Esophagus muscularis mucosa (tissue), 4 donors: Measurements from ENCODE around the gene CERKL. TPM values are rescaled to one million over a fixed set of nuclear protein-coding genes. Genes with fewer than 3 reads are reported as not detected.

Experiments
- DNase-seq: peaks from one replicate; pipeline ENCODE4 v3.0.0-alpha.2; 2017; ENCODE audit errors: extremely low spot score
- H3K27ac ChIP-seq, 4 donors: fragments of 200-600 bp; sonication (generic); replicated peaks in 1 of 4; 1 replicate in 3 of 4; 2 replicates in 1 of 4; pipeline ENCODE4 v1.5.1; 2016 to 2019; ENCODE audit warnings: mild to moderate bottlenecking in 1 of 4
- H3K27me3 ChIP-seq, 4 donors: fragments of 200-600 bp; sonication (generic); one replicate each; pipeline versions ENCODE4 v1.5.1 to v1.6.0; 2016 to 2019
- H3K36me3 ChIP-seq, 4 donors: fragments of 200-600 bp; sonication (generic); one replicate each; pipeline ENCODE4 v1.5.1; 2016 to 2019
- H3K4me1 ChIP-seq, 4 donors: fragments of 200-600 bp; sonication (generic); one replicate each; pipeline ENCODE4 v1.5.1; 2016 to 2019
- H3K4me3 ChIP-seq, 4 donors: fragments of 200-600 bp; sonication (generic); 1 replicate in 2 of 4; 2 replicates in 2 of 4; pipeline ENCODE4 v1.5.1; 2016 to 2019; ENCODE audit warnings: mild to moderate bottlenecking in 4 of 4, moderate library complexity in 1 of 4
- H3K9me3 ChIP-seq, 4 donors: fragments of 200-600 bp; sonication (generic); 1 replicate in 3 of 4; 2 replicates in 1 of 4; pipeline ENCODE4 v1.5.1; 2016 to 2019
- CTCF ChIP-seq, 3 experiments: fragments of 200-600 bp in 2 of 3; fragments of 450-650 bp in 1 of 3; sonication (generic) in 2 of 3; IDR thresholded peaks; one replicate each; pipeline ENCODE4 v1.5.1; 2017 to 2019; ENCODE audit warnings: antibody characterized with exemption in 3 of 3, mild to moderate bottlenecking in 2 of 3, moderate library complexity in 1 of 3
- EP300 ChIP-seq: sonication (generic); formaldehyde crosslinking; IDR thresholded peaks from one replicate; pipeline ENCODE4 v1.6.1; 2017; ENCODE audit warnings: antibody characterized with exemption
- POLR2A ChIP-seq: fragments of 450-650 bp; IDR thresholded peaks from one replicate; pipeline ENCODE4 v1.6.1; 2017; ENCODE audit warnings: antibody characterized with exemption, moderate library complexity, mild to moderate bottlenecking, low read depth
- POLR2AphosphoS5 ChIP-seq, 2 donors: sonication (generic); formaldehyde crosslinking; IDR thresholded peaks; one replicate each; pipeline ENCODE4 v1.6.1; 2017; ENCODE audit warnings: antibody characterized with exemption in 2 of 2
- WGBS: methylation state at CpG from one replicate; pipeline ENCODE4 v1.1.5; 2018; 5-methylcytosine and 5-hydroxymethylcytosine counted together
- intact Hi-C: fragments of 100-400 bp; cut with DNase I; formaldehyde crosslinking; loops from one replicate; pipeline ENCODE4 v1.15.1; 2023
- total RNA-seq, 4 donors: library from RNA; depleted of rRNA; stranded (reverse); fragments of >200 nt; gene quantifications; one replicate each; pipeline versions ENCODE4 v1.1.0 to v1.2.1, GENCODE V29; 2016

The CERKL gene
- total RNA-seq, 4 donors from 2014 or later: 0.17 to 0.19 TPM; not detected in 2

- WGBS: 94% methylated on average over 2 of the region's 2 CpGs
- Histone ChIP-seq H3K27ac (no peak overlapping the region), H3K9me3 (no peaks in the 10 kb centered on the region), H3K27me3 (no peaks in the 10 kb centered on the region), H3K4me1 (no peaks in the 10 kb centered on the region), H3K4me3 (no peak overlapping the region), H3K36me3 (no peaks in the 10 kb centered on the region)
- no peak for DNase-seq
- TF ChIP-seq POLR2A (no peak), POLR2AphosphoS5 (IDR thresholded peaks at IDR 0.05) (no peak), CTCF (IDR thresholded peaks at IDR 0.05) (no peak), EP300 (no peak)
- intact Hi-C loops: no loop called here
These were observed 114.7 kb downstream of the CERKL start for GRCh38 chr2:181542170-181542569.

GRCh38 chr2:181540421-181540820, 116.5 kb downstream of the CERKL start:
- H3K4me3 ChIP-seq: no peak overlapping the region
- WGBS: 90% methylated on average over 4 of the region's 4 CpGs
- intact Hi-C loops: no loop called here
- H3K27me3 ChIP-seq: no peaks in the 10 kb centered on the region
- no peak for DNase-seq
- no peaks in the 10 kb centered on the region for H3K9me3 ChIP-seq
- no peak overlapping the region for H3K27ac ChIP-seq
- H3K4me1 ChIP-seq: no peaks in the 10 kb centered on the region
- TF ChIP-seq POLR2AphosphoS5 (IDR thresholded peaks at IDR 0.05) (no peak), CTCF (IDR thresholded peaks at IDR 0.05) (no peak), POLR2A (no peak), EP300 (no peak)
- H3K36me3 ChIP-seq: no peaks in the 10 kb centered on the region

GRCh38 chr2:181536730-181537129, 120.2 kb downstream of the CERKL start:
- intact Hi-C loops: no loop called here
- no peaks in the 10 kb centered on the region for H3K9me3 ChIP-seq
- TF ChIP-seq POLR2AphosphoS5 (IDR thresholded peaks at IDR 0.05): no peak
- TF ChIP-seq POLR2A: no peak
- no peak for TF ChIP-seq CTCF (IDR thresholded peaks at IDR 0.05)
- TF ChIP-seq EP300: no peak
- no peaks in the 10 kb centered on the region for H3K4me1 ChIP-seq
- DNase-seq: no peak
- H3K4me3 ChIP-seq: no peak overlapping the region
- H3K36me3 ChIP-seq: no peaks in the 10 kb centered on the region
- WGBS: 66% methylated on average over 2 of the region's 2 CpGs
- H3K27ac ChIP-seq: no peak overlapping the region
- H3K27me3 ChIP-seq: no peaks in the 10 kb centered on the region

- Histone ChIP-seq H3K36me3 (peaks cover 0 to 6% (median 0%) of the 10 kb centered on the region in 4 donors), H3K4me3 (no peak overlapping the region), H3K9me3 (no peaks in the 10 kb centered on the region), H3K27ac (no peak overlapping the region), H3K27me3 (no peaks in the 10 kb centered on the region), H3K4me1 (no peaks in the 10 kb centered on the region)
- 88% methylated on average over 1 of the region's 1 CpG for WGBS
- DNase-seq: no peak
- TF ChIP-seq EP300: no peak
- TF ChIP-seq POLR2AphosphoS5 (IDR thresholded peaks at IDR 0.05): no peak
- TF ChIP-seq CTCF (IDR thresholded peaks at IDR 0.05): no peak
- no peak for TF ChIP-seq POLR2A
- intact Hi-C loops: no loop called here
These were observed 128.5 kb downstream of the CERKL start for GRCh38 chr2:181528441-181528840.

GRCh38 chr2:181527058-181527457, 129.8 kb downstream of the CERKL start:
- Histone ChIP-seq H3K27ac (no peak overlapping the region), H3K4me1 (no peaks in the 10 kb centered on the region), H3K4me3 (no peak overlapping the region), H3K27me3 (no peaks in the 10 kb centered on the region), H3K36me3 (peaks cover 0 to 6% (median 0%) of the 10 kb centered on the region in 4 donors), H3K9me3 (no peaks in the 10 kb centered on the region)
- WGBS: 95% methylated on average over 6 of the region's 6 CpGs
- DNase-seq: no peak
- intact Hi-C loops: no loop called here
- TF ChIP-seq POLR2AphosphoS5 (IDR thresholded peaks at IDR 0.05): no peak
- TF ChIP-seq EP300: no peak
- no peak for TF ChIP-seq CTCF (IDR thresholded peaks at IDR 0.05)
- TF ChIP-seq POLR2A: no peak
